K562 (cell line): ENCODE data around the gene SCAP. TPM values are rescaled to one million over a fixed set of nuclear protein-coding genes. Genes with fewer than 3 reads are reported as not detected.

Experiments
- ATAC-seq: fragments of 200-7000 bp; cut with Tn5 transposase; 3 replicates; pipeline ENCODE4 v1.9.1; 2020; ENCODE audit warnings: moderate library complexity
- BruUV-seq: library from RNA; stranded (reverse); fragments of 400-500 nt; replicated peaks from 2 replicates; lab custom pipeline; 2021; lab: Mats Ljungman, UMichigan
- CTCF ChIA-PET: fragments of 300-600 bp; formaldehyde crosslinking; extraction: SDS; loops from one replicate; lab custom pipeline; 2021; ENCODE audit warnings: low intra/inter-chr PET ratio; lab: Yijun Ruan, JAX
- POLR2A ChIA-PET: fragments of 300-600, 350-650 bp; sonication (Branson Sonifier 250); formaldehyde crosslinking; extraction: SDS; loops from one replicate; lab custom pipeline; 2021; ENCODE audit warnings: antibody characterized with exemption, inconsistent platforms; lab: Yijun Ruan, JAX
- DNase-seq, 4 experiments: peaks; one replicate each; pipeline versions ENCODE4 v3.0.0 to v3.0.0-alpha.2; 2011 to 2018; ENCODE audit warnings: low spot score in 3 of 4, mixed read lengths in 3 of 4; ENCODE audit errors: extremely low read depth in 1 of 4
- FAIRE-seq: peaks from 2 replicates; lab custom pipeline; 2011; peaks lifted over from hg19 to GRCh38; lab: Jason Lieb, UNC
- H2AFZ ChIP-seq: 2 replicates; pipeline ENCODE4 v1.6.0; 2011; ENCODE audit warnings: low read depth, low read length, control low read depth, inconsistent platforms
- H3K27ac ChIP-seq: fragments of 200-600 bp; 3 replicates; pipeline ENCODE4 v1.8.0; 2011; ENCODE audit warnings: low read depth, mild to moderate bottlenecking, control low read depth, inconsistent platforms, low read length, moderate library complexity, mixed read lengths; ENCODE audit errors: extremely low read depth
- H3K27me3 ChIP-seq, 2 experiments: fragments of 300-600 bp in 1 of 2; 2 replicates in 1 of 2; 3 replicates in 1 of 2; pipeline versions ENCODE4 v1.6.0 to v1.8.0; 2011; ENCODE audit warnings: inconsistent platforms in 2 of 2, low read length in 2 of 2, mild to moderate bottlenecking in 1 of 2, mixed read lengths in 1 of 2, moderate library complexity in 1 of 2; ENCODE audit not compliant: control insufficient read depth in 2 of 2, insufficient read depth in 2 of 2
- H3K36me3 ChIP-seq: fragments of 300-600 bp; 3 replicates; pipeline ENCODE4 v1.8.0; 2011; ENCODE audit warnings: mild to moderate bottlenecking, low read length, inconsistent platforms; ENCODE audit not compliant: control insufficient read depth, insufficient read depth
- H3K4me1 ChIP-seq, 2 experiments: fragments of 200-600 bp in 1 of 2; replicated peaks in 1 of 2; 2 replicates in 1 of 2; 3 replicates in 1 of 2; pipeline versions ENCODE4 v1.5.1 to v1.8.0; 2011; ENCODE audit warnings: inconsistent platforms in 2 of 2, low read length in 2 of 2, mild to moderate bottlenecking in 1 of 2, mixed read lengths in 1 of 2, moderate library complexity in 1 of 2; ENCODE audit not compliant: control insufficient read depth in 2 of 2, insufficient read depth in 2 of 2
- H3K4me2 ChIP-seq: 2 replicates; pipeline ENCODE4 v1.6.1; 2011; ENCODE audit warnings: low read length, control low read depth, inconsistent platforms, mixed read lengths; ENCODE audit not compliant: insufficient read depth
- H3K4me3 ChIP-seq: fragments of 200-600 bp; sonication (generic), shearing (Covaris generic); 2 replicates; pipeline ENCODE4 v1.5.1; 2016; ENCODE audit warnings: control low read depth, inconsistent platforms
- H3K79me2 ChIP-seq: fragments of 200-600 bp; 3 replicates; pipeline ENCODE4 v1.8.0; 2011; ENCODE audit warnings: low read length, inconsistent platforms; ENCODE audit not compliant: control insufficient read depth, insufficient read depth
- H3K9ac ChIP-seq, 2 experiments: 2 replicates each; pipeline versions ENCODE4 v1.6.0 to v1.6.1; 2011; ENCODE audit warnings: low read depth in 2 of 2, low read length in 2 of 2, control low read depth in 1 of 2, inconsistent platforms in 1 of 2, mild to moderate bottlenecking in 1 of 2, mixed read lengths in 1 of 2; ENCODE audit not compliant: insufficient read depth in 1 of 2
- H3K9me1 ChIP-seq: one replicate; pipeline ENCODE4 v1.6.0; 2011; ENCODE audit warnings: inconsistent platforms, mild to moderate bottlenecking, low read length, moderate library complexity; ENCODE audit not compliant: control insufficient read depth, insufficient read depth
- H3K9me3 ChIP-seq: replicated peaks from 2 replicates; pipeline ENCODE4 v1.5.1; 2011; ENCODE audit warnings: low read depth, low read length, inconsistent platforms; ENCODE audit not compliant: control insufficient read depth, insufficient read depth
- H4K20me1 ChIP-seq: replicated peaks from 2 replicates; pipeline ENCODE4 v1.6.1; 2011; ENCODE audit warnings: low read length, inconsistent platforms, mixed read lengths; ENCODE audit not compliant: control insufficient read depth, insufficient read depth
- HNRNPH1 ChIP-seq: fragments of 200-400 bp; formaldehyde crosslinking; optimal IDR thresholded peaks from 2 replicates; pipeline ENCODE3; 2017; ENCODE audit warnings: low read depth, mild to moderate bottlenecking, low read length, moderate library complexity
- HNRNPLL ChIP-seq: fragments of 200-400 bp; formaldehyde crosslinking; IDR thresholded peaks from 2 replicates; pipeline ENCODE4 v1.6.1; 2017; ENCODE audit warnings: low read length, low read depth, mild to moderate bottlenecking; ENCODE audit not compliant: poor library complexity, severe bottlenecking
- MEIS2 ChIP-seq: fragments of 450-650 bp; IDR thresholded peaks from 2 replicates; pipeline ENCODE4 v1.6.1; 2014; ENCODE audit warnings: mild to moderate bottlenecking; ENCODE audit not compliant: partially characterized antibody
- PHB2 ChIP-seq: fragments of 450-650 bp; IDR thresholded peaks from 2 replicates; pipeline ENCODE4 v1.6.1; 2017; ENCODE audit warnings: low read depth
- SMARCA5 ChIP-seq: fragments of 450-650 bp; IDR thresholded peaks from 2 replicates; pipeline ENCODE4 v1.6.1; 2016
- ZFX ChIP-seq: sonication (generic); formaldehyde crosslinking; IDR thresholded peaks from 2 replicates; pipeline ENCODE4 v1.8.0; 2022; ENCODE audit warnings: mild to moderate bottlenecking, missing genetic modification reagents, moderate library complexity
- ZNF561 ChIP-seq: fragments of 450-650 bp; formaldehyde crosslinking; conservative IDR thresholded peaks from 2 replicates; pipeline ENCODE4 v1.4.0; 2020; ENCODE audit warnings: mild to moderate bottlenecking, moderate library complexity
- ZNF57 ChIP-seq: fragments of 450-650 bp; formaldehyde crosslinking; IDR thresholded peaks from 2 replicates; pipeline ENCODE4 v1.4.0; 2020; ENCODE audit warnings: mild to moderate bottlenecking, moderate library complexity
- in situ Hi-C: fragments of 300-500 bp; cut with MboI; formaldehyde crosslinking; loops from 4 replicates; pipeline ENCODE4 v1.15.0; 2018; ENCODE audit warnings: inconsistent platforms, mixed read lengths
- intact Hi-C: fragments of 100-400 bp; cut with micrococcal nuclease; formaldehyde crosslinking; loops from 2 replicates; pipeline ENCODE4 v1.14.2; 2022
- polyA plus RNA-seq, 8 experiments: library from polyadenylated mRNA; depleted of rRNA in 4 of 8; stranded (reverse) in 5 of 8; unstranded in 3 of 8; fragments of >200 nt; fragmentation: Nextera tagmentation in 2 of 8; fragmentation: Illumina TruSeq in 1 of 8; extraction: Ambion mirVana in 2 of 8; extraction: Trizol in 1 of 8; gene quantifications; 2 replicates each; pipeline versions ENCODE4 v1.2.1 to v1.2.3, GENCODE V29; 2011 to 2014; ENCODE audit warnings: inconsistent platforms in 1 of 8, missing spikeins in 1 of 8
- total RNA-seq, 7 experiments: library from RNA; depleted of rRNA in 6 of 7; stranded (reverse); fragments of >200 nt in 6 of 7; fragmentation: Illumina TruSeq in 2 of 7; extraction: Trizol in 2 of 7; gene quantifications; 2 replicates each; pipeline versions ENCODE4 v1.2.1 to v1.2.3, GENCODE V29; 2011 to 2021; ENCODE audit warnings: low replicate concordance in 1 of 7
- TF ChIP-seq, protein P1 (sequence below): fragments of 450-650 bp; IDR thresholded peaks from 2 replicates; pipeline ENCODE4 v1.6.1; 2016
- TF ChIP-seq, protein P2 (sequence below): fragments of 450-650 bp; formaldehyde crosslinking; IDR thresholded peaks from 2 replicates; pipeline ENCODE4 v1.4.0; 2020; ENCODE audit warnings: mild to moderate bottlenecking

SCAP gene
- total and polyA plus RNA-seq, 9 of the 15 experiments (the other 6 are each of a cell fraction or from before 2014, with no cell fraction given), result 2.6 to 104 (median 37.8) TPM

DNA sequence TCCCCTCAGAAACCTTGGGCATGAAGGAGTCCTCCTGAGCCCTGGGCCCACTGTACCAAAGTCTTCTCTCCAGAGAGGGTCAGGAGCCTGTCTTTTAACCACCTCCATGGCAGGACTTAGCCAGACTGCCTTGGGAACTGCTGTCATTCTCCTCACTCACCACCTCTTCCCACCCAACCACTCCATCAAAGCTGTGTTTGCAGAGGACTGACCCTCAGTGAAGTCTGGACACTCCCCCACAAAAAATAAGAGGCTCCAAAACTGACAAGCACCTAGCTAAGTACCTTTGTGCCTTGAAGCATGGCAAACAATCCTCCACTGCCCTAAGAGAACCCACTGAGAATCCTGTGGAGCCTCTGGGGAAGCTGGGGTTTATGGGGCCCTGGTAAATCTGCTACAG, 2.3 kb upstream of the SCAP start:
- Histone ChIP-seq H3K4me3 (no peak overlapping the region), H2AFZ (peak overlapping the region; percentile 45), H3K4me2 (no peak overlapping the region), H3K27ac (peak overlapping the region; percentile 45; the same call in 2 of the 3 replicates), H3K9ac (peak overlapping the region in 1 of 2 experiments; percentile 68; a peak in 1 of 4 replicates), H3K79me2 (peaks cover 37% of the 10 kb centered on the region), H3K27me3 (no peaks in the 10 kb centered on the region), H3K4me1 (peaks cover 40 to 64% of the 10 kb centered on the region in 2 experiments), H3K9me3 (no peaks in the 10 kb centered on the region), H3K9me1 (no peaks in the 10 kb centered on the region), H3K36me3 (peaks cover 6% of the 10 kb centered on the region; the same call in 2 of the 3 replicates), H4K20me1 (peaks cover 7% of the 10 kb centered on the region)
- CTCF ChIA-PET, result no interaction called here
- no peak for FAIRE-seq
- POLR2A ChIA-PET, result interaction anchor here (0.6 to 1.6 kb wide), 4 partner anchors 27 to 1878 kb away, joined by 3 to 5 read pairs (median 3); partner anchors contain the start of gene PTPN23
- in situ Hi-C loops, result no loop called here
- no TSS peak for BruUV-seq
- ATAC-seq, result no peak
- intact Hi-C loops, result no loop called here
- peak in 1 of 4 experiments; percentile 39 for DNase-seq
- TF ChIP-seq ZNF57 (CRISPR knock-in tag) (no peak), MEIS2 (peak; percentile 74), PHB2 (no peak), ZFX (CRISPR knock-in tag) (0 out of 2 replicates have a peak, but pooled peaks have one; percentile 20), SMARCA5 (no peak), HNRNPLL (no peak), ZNF561 (CRISPR knock-in tag) (no peak), HNRNPH1 (no peak)
- TF ChIP-seq, protein P1, sequence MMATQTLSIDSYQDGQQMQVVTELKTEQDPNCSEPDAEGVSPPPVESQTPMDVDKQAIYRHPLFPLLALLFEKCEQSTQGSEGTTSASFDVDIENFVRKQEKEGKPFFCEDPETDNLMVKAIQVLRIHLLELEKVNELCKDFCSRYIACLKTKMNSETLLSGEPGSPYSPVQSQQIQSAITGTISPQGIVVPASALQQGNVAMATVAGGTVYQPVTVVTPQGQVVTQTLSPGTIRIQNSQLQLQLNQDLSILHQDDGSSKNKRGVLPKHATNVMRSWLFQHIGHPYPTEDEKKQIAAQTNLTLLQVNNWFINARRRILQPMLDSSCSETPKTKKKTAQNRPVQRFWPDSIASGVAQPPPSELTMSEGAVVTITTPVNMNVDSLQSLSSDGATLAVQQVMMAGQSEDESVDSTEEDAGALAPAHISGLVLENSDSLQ, result 0 out of 2 replicates have a peak, but pooled peaks have one; percentile 10
- TF ChIP-seq, protein P2, sequence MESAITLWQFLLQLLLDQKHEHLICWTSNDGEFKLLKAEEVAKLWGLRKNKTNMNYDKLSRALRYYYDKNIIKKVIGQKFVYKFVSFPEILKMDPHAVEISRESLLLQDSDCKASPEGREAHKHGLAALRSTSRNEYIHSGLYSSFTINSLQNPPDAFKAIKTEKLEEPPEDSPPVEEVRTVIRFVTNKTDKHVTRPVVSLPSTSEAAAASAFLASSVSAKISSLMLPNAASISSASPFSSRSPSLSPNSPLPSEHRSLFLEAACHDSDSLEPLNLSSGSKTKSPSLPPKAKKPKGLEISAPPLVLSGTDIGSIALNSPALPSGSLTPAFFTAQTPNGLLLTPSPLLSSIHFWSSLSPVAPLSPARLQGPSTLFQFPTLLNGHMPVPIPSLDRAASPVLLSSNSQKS (CRISPR knock-in tag), result no peak
